Activated CD4-positive, alpha-beta T cell treated with anti-CD3 and anti-CD28 coated beads, Interleukin-2, amount 50 U/mL, for 4 hours (primary cell): ENCODE results near the gene TRPC4.

Experiments used
- DNase-seq, 2 experiments: peaks; one replicate each; pipeline ENCODE4 v3.0.0-alpha.2; 2020

Gene TRPC4

GRCh38 chr13:37651891-37652290 is 217.7 kb downstream of the TRPC4 start:
- no peak for DNase-seq

- DNase-seq = no peak
Observed at GRCh38 chr13:37648609-37649008, 221.0 kb downstream of the TRPC4 start.

GRCh38 chr13:37647031-37647650 is 222.4 kb downstream of the TRPC4 start:
- DNase-seq = no peak

GRCh38 chr13:37646531-37646930 is 223.0 kb downstream of the TRPC4 start:
- DNase-seq = no peak

GRCh38 chr13:37645181-37645740 is 224.3 kb downstream of the TRPC4 start:
- no peak for DNase-seq

- DNase-seq = no peak
Observed at GRCh38 chr13:37641391-37641790, 228.2 kb downstream of the TRPC4 start.

GRCh38 chr13:37640499-37640898 is 229.1 kb downstream of the TRPC4 start:
- no peak for DNase-seq

- no peak for DNase-seq
Observed at GRCh38 chr13:37636701-37637100, 232.9 kb downstream of the TRPC4 start.

- no peak for DNase-seq
Observed at GRCh38 chr13:37632294-37632693, 237.3 kb downstream of the TRPC4 start.

- DNase-seq = no peak
Observed at GRCh38 chr13:37627428-37627827, 242.1 kb downstream of the TRPC4 start.

- no peak for DNase-seq
Observed at GRCh38 chr13:37621811-37622361, 247.7 kb downstream of the TRPC4 start.

GRCh38 chr13:37618554-37618953 is 251.0 kb downstream of the TRPC4 start:
- no peak for DNase-seq

- DNase-seq = no peak
Observed at GRCh38 chr13:37617173-37617572, 252.4 kb downstream of the TRPC4 start.

GRCh38 chr13:37616131-37616530 is 253.4 kb downstream of the TRPC4 start:
- no peak for DNase-seq

GRCh38 chr13:37615276-37615675 is 254.3 kb downstream of the TRPC4 start:
- DNase-seq = no peak

GRCh38 chr13:37613638-37614037 is 255.9 kb downstream of the TRPC4 start:
- DNase-seq = no peak

GRCh38 chr13:37613236-37613635 is 256.3 kb downstream of the TRPC4 start:
- DNase-seq = no peak

- no peak for DNase-seq
Observed at GRCh38 chr13:37608750-37609339, 260.7 kb downstream of the TRPC4 start.

- no peak for DNase-seq
Observed at GRCh38 chr13:37602733-37603381, 266.7 kb downstream of the TRPC4 start.

GRCh38 chr13:37601648-37602440 is 267.7 kb downstream of the TRPC4 start:
- no peak for DNase-seq

- no peak for DNase-seq
Observed at GRCh38 chr13:37599519-37599918, 270.1 kb downstream of the TRPC4 start.

GRCh38 chr13:37598597-37598996 is 271.0 kb downstream of the TRPC4 start, which contains the start of gene POSTN:
TSS of gene POSTN (minus strand) at chr13:37598768. CDS start at chr13:37598726, 42 bp downstream.
- no peak for DNase-seq

- DNase-seq = no peak
Observed at GRCh38 chr13:37597477-37598025, 272.0 kb downstream of the TRPC4 start.
